GM23248 (cell line): ENCODE measurements around the gene ZNF837.

Experiments used
- EZH2 ChIP-seq: fragments of 200-600 bp; sonication (generic); IDR thresholded peaks from 2 replicates; pipeline ENCODE4 v1.6.1; 2018; ENCODE audit warnings: antibody characterized with exemption, mild to moderate bottlenecking; ENCODE audit not compliant: insufficient read depth, poor library complexity, severe bottlenecking
- EZH2phosphoT487 ChIP-seq: fragments of 200-600 bp; sonication (generic); IDR thresholded peaks from 2 replicates; pipeline ENCODE4 v1.6.1; 2018; ENCODE audit warnings: antibody characterized with exemption, moderate library complexity, mild to moderate bottlenecking, low read depth; ENCODE audit not compliant: insufficient read depth

DNA sequence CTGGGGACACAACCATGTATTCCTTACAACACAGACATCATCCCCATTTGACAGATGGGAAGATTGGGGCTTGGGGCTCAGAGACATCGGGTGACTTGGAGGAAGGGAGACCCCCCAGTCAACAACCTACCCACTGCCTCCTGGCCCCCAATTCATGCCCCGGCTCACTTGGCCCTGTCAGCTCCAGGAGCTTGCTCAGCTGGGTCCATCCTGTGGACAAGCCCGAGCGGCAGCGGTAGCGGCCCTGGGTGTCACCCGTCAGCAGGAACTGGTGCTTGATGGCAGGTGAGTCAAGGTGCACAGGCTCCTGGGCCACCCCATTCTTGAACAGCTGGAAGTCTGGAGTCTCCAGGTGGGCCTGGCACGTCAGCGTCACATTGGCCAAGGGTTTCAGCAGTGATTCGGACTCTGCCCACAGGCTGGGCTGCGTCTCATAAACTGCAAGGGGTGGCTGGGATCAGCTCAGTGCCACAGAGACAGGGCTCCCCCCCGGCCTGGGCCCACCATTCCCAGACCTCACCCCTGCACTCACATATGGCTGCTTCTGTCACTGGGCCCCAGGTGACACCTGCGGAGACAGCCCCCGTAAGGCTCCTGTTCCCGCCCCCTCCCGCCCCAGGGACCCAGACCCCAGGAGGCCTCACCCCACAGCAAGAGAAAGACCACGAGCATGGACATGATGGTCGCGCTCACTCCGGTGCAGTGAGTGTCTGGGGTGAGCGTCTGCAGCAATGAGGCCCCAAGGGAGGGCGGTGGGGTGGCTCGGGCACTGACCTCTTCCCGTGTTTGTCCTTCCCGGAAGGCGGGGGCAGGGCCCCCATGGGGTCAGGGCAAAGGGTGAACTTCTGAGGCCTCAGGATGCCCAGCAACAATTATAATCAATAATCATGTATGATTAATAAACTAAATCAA lies 27.8 kb downstream of the ZNF837 start, which contains the start of gene A1BG:
- no peak for TF ChIP-seq EZH2
- no peak for TF ChIP-seq EZH2phosphoT487
